Activated T-cell treated with anti-CD3 and anti-CD28 coated beads for 4 hours (primary cell): ENCODE results near the gene CDC20B.
"Not testable (repeated sequence)": the region's sequence is repeated elsewhere in the genome, so short reads cannot be mapped to it uniquely, and the experiment has no call there.

Experiments used
- DNase-seq: peaks from one replicate; pipeline ENCODE4 v3.0.0-alpha.2; 2020

CDC20B gene

DNA sequence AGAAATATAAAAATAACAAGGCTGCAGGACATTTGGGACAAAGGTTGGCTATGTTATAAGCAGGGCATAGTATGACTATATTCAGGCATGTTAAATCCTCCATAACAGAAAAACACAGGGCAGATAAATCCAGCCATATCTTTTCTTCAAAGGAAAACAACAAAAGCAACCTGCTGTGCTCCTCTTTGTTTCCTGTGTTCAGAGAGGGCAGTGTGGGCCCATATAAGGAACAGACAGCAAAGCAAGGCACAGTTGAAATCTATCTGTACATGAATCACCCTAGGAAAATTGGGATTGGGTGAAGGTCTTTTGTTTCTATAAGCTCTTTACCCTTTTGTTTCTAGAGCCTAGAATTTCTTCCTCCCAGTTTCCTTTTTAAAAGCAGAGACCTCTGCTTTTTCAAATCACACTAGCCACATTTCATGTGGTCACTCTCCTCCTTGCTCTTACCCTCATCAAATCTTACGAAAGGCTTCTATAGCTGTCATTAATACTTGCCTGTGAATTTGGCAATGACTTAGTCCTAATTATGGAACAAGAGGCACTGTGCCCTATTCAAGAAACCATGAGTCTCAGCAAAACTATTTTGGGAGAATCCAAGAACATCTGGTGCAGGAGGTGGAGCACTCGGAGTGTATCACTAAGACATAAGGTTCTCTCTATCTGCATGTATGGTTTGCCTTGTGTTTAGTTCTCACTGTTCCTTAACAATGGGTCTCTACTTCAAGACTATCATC lies 68.8 kb downstream of the CDC20B start:
- no peak for DNase-seq

- DNase-seq, result no peak
Observed at GRCh38 chr5:55102348-55102747, 70.6 kb downstream of the CDC20B start, which contains the start of gene GZMA. TSS of gene GZMA (plus strand) at chr5:55102646. CDS start at chr5:55102683, 37 bp downstream.

DNA sequence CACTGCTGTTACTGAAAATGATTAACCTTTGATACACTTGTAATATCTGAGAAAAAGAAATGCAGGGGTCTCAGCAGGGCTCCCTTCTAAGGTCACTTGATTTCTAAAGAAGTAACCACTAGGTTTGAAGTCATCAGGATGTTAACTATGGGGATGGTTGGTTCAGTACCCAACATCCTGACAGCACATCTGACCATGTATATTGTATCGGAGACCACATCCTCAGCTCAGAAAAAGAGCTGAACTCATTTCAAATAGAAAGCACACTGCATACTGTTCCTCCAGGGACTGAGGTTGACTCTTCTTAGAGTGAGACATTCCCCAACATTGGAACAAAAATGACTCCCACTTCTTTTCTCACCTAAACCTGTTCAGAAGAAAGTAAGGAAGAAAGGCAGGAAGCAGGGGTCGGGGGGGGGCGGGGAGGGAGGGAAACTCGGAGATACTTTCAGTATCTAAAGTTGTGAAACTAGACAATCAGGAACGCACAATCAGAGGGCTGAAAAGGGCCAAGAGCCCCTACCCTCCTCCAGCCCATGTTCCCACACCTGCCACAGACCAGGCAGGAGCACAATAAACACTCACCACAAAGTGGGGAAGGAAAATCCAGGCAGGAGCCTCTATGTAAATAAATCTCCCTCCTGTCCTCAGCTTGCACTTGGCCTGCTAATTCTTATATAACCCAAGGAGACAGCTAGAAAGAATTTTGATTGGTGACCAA lies 71.3 kb downstream of the CDC20B start:
- no peak for DNase-seq

DNA sequence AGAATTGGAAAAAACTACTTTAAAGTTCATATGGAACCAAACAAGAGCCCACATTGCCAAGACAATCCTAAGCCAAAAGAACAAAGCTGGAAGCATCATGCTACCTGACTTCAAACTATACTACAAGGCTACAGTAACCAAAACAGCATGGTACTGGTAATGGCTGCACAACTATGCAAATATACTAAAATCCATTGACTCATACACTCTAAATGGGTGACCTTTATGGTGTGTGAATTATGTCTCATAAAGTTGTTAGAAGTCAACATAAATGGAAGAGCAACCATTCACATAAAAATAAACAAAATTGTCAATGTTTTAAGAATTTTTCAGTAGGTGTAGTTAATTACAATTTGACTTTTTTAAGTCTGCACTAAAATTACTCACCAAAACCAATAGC lies 71.8 kb downstream of the CDC20B start:
- not testable (repeated sequence) for DNase-seq

GRCh38 chr5:55096861-55097260 lies 76.1 kb downstream of the CDC20B start:
- DNase-seq, result no peak

- DNase-seq, result no peak
Observed at GRCh38 chr5:55096182-55096581, 76.8 kb downstream of the CDC20B start.

DNA sequence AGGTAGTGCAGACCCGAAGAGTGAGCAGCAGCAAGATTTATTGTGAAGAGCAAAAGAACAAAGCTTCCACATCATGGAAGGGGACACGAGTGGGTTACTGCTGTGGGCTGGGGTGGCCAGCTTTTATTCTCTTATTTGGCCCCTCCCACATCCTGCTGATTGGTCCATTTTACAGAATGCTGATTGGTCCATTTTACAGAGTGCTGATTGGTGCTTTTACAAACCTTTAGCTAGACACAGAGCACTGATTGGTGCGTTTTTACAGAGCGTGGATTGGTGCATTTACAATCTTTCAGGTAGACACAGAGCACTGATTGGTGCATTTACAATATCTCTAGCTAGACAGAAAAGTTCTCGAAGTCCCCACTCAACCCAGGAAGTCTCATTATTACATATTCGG lies 82.0 kb downstream of the CDC20B start:
- DNase-seq, result not testable (repeated sequence)

- not testable (repeated sequence) for DNase-seq
Observed at GRCh38 chr5:55089301-55089700, 83.7 kb downstream of the CDC20B start.

GRCh38 chr5:55081541-55081940 lies 91.4 kb downstream of the CDC20B start:
- DNase-seq, result no peak

DNA sequence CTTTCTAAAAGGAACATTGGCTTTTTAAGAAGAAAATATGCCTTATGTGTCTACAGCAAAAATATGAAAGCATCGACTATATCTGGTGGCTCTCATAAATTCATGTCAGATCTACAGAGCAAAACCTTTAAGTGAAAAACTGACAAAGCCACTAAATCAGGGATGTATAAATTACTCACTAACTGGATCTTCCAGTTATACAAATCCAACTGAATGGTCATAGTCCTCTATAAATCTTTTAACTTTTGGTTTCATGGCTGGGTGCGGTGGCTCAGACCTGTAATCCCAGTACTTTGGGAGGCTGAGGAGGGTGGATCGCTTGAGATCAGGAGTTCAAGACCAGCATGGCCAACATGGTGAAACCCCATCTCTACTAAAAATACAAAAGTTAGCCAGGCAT lies 99.8 kb downstream of the CDC20B start:
- DNase-seq, result no peak

DNA sequence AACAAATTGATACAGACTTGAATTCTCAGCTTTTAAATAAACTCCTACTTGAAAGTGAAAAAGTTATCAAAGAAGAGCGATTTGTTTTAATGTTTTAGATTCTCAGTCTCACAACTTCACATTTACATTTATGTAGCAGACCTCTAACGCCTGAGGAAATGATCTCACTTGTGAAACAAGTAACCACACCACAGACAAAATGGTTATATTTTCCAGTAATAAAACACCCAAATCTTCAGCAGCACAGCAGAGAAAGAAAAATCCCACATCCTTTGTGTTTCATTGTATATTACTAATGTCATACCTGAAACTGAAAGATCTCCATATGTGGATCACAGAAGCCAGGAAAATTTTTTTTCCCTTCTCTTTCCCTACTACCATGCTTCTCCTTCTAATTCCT lies 100.3 kb downstream of the CDC20B start:
- DNase-seq, result no peak

GRCh38 chr5:55071413-55071812 lies 101.6 kb downstream of the CDC20B start:
- DNase-seq, result no peak

DNA sequence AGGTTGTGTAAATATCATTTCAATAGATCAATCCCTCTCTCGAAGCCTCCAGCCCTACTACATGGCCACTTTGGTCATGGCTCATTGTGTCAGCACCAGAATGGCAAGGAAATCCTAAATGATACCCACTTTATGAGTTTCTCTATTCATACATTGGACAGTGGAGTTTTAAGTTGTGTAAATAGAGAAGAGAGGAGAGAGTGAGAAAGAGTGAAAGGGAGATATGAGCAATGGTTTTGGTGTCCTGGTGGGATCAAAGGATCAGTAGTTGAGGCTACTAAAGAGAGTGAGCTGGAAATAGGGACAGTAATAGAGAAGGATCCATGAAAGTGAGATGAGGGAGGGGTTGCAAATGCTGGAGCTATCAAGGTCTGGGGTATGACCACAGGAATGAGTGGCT lies 102.0 kb downstream of the CDC20B start:
- no peak for DNase-seq

DNA sequence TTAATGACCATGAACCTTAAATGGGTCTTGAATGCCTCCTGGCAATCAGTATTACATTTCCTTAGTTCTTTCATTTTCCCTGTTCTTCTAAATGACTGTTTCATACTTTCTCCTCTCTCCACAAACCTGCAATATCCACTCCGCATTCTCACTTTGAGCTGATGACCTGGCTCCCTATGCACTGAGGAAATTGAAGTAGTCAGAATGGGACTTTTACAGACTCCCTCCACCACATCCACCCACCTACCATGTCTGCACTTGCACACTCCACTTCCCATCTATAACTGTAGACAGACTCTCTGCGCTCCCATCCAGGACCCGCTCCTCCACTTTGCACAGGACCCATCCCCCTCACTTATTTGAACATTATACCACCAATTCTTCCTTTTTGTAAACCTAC lies 106.7 kb downstream of the CDC20B start:
- DNase-seq, result no peak

GRCh38 chr5:55064523-55064922 lies 108.5 kb downstream of the CDC20B start:
- no peak for DNase-seq

DNA sequence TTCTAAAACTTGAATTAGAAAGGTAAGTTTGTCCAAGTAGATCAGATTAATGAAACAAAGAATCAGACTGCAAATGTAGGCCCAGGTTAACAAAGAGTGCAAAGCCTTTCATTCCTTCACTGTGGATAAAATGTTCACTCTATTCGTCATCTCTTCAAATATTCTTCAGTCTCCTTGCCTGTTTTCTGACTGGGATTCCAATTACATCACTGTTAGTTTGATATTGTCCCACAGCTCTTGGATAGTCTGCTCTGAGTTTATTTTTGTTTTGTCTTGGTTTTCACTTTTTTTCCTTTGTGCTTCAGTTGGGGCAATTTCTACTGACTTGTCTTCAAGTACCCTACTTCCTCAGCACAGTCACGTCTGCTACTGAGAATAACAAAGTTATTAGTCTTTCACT lies 109.1 kb downstream of the CDC20B start:
- no peak for DNase-seq

- DNase-seq, result no peak
Observed at GRCh38 chr5:55063220-55063863, 109.6 kb downstream of the CDC20B start.
